Spinal cord (tissue), 10 donors: Measurements from ENCODE around the gene COMP. TPM values are rescaled to one million over a fixed set of nuclear protein-coding genes. Genes with fewer than 3 reads are reported as not detected.

Experiments used
- DNase-seq, 6 donors: peaks; one replicate each; pipeline versions ENCODE4 v3.0.0 to v3.0.0-alpha.2; 2013 to 2015; ENCODE audit warnings: low spot score in 6 of 6, low read depth in 4 of 6
- H3K27ac ChIP-seq: one replicate; pipeline ENCODE4 v1.5.1; 2013; ENCODE audit warnings: low read depth, low read length, control low read depth
- H3K27me3 ChIP-seq: one replicate; pipeline ENCODE4 v1.6.1; 2013; ENCODE audit warnings: low read length; ENCODE audit not compliant: control insufficient read depth, insufficient read depth
- H3K36me3 ChIP-seq: one replicate; pipeline ENCODE4 v1.6.1; 2013; ENCODE audit warnings: low read length; ENCODE audit not compliant: control insufficient read depth, insufficient read depth
- H3K4me1 ChIP-seq: one replicate; pipeline ENCODE4 v1.6.1; 2013; ENCODE audit warnings: low read length; ENCODE audit not compliant: control insufficient read depth, insufficient read depth
- H3K4me3 ChIP-seq: one replicate; pipeline ENCODE4 v1.5.1; 2013; ENCODE audit warnings: low read depth, low read length, control low read depth
- H3K9me3 ChIP-seq: one replicate; pipeline ENCODE4 v1.6.1; 2013; ENCODE audit warnings: low read length; ENCODE audit not compliant: control insufficient read depth, insufficient read depth
- WGBS: methylation state at CpG from one replicate; pipeline ENCODE4 v1.1.5; 2013; ENCODE audit warnings: missing lambda C conversion rate; ENCODE audit not compliant: insufficient coverage; 5-methylcytosine and 5-hydroxymethylcytosine counted together
- polyA plus RNA-seq, 2 donors: library from polyadenylated mRNA; unstranded; fragments of 120-200 nt; gene quantifications; one replicate each; pipeline ENCODE4 v1.2.1, GENCODE V29; 2013; ENCODE audit not compliant: insufficient read length in 2 of 2
- total RNA-seq, 2 donors: library from RNA; depleted of rRNA in 1 of 2; stranded (reverse); fragments of 120-200 nt in 1 of 2; fragments of >200 nt in 1 of 2; gene quantifications; one replicate each; pipeline versions ENCODE4 v1.2.3 to v1.2.4, GENCODE V29; 2013 to 2014
- donor health status: healthy.

Gene COMP
- total and polyA plus RNA-seq, 4 donors = 0.23 to 0.40 (median 0.32) TPM; not detected in 1

DNA sequence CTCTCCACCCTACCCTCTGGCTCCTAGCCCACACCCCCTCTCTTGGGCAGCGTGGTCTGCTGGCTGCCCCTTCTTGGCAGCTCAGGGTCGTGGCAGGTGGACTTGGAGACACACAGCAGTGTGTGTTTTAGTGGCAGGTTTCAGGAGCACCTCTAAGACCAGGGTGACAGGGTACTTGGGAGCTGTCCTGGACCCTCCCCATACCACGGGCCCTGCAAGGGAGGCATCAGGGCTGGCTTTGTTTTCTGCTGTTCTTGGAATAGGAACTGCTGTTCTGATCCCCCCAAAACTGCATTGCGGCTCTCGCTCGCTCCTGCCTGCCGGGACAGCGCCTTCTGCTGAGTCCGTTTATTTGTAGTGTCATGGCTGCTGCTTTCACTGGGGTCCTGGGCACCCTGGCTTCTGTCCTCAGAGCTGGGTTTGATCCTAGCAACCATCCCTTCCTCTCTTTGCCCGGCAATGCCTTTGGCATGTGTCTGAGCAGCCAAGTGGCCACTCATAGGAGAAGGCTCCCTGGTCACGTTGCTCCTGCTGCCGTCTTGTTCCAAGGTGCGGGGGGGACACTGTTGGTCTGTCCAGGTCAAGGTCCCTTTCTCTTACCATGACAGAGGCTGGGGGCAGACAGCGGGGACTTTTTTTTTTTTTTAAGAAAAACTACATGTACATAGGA, 12.1 kb downstream of the COMP start:
- no peak overlapping the region for H3K4me3 ChIP-seq
- no peaks in the 10 kb centered on the region for H3K9me3 ChIP-seq
- H3K36me3 ChIP-seq = peaks cover 86% of the 10 kb centered on the region
- H3K27ac ChIP-seq = no peak overlapping the region
- peaks cover 14% of the 10 kb centered on the region for H3K27me3 ChIP-seq
- 67% methylated on average over 12 of the region's 14 CpGs for WGBS
- peaks cover 29% of the 10 kb centered on the region for H3K4me1 ChIP-seq
- DNase-seq = peak in 1 of 6 donors; percentile 25

GRCh38 chr19:18778076-18778389, 13.1 kb downstream of the COMP start:
- H3K9me3 ChIP-seq = no peaks in the 10 kb centered on the region
- H3K4me1 ChIP-seq = peaks cover 29% of the 10 kb centered on the region
- 62% methylated on average over 9 of the region's 11 CpGs for WGBS
- no peak for DNase-seq
- no peak overlapping the region for H3K27ac ChIP-seq
- H3K36me3 ChIP-seq = peaks cover 94% of the 10 kb centered on the region
- H3K4me3 ChIP-seq = no peak overlapping the region
- H3K27me3 ChIP-seq = peaks cover 14% of the 10 kb centered on the region

DNA sequence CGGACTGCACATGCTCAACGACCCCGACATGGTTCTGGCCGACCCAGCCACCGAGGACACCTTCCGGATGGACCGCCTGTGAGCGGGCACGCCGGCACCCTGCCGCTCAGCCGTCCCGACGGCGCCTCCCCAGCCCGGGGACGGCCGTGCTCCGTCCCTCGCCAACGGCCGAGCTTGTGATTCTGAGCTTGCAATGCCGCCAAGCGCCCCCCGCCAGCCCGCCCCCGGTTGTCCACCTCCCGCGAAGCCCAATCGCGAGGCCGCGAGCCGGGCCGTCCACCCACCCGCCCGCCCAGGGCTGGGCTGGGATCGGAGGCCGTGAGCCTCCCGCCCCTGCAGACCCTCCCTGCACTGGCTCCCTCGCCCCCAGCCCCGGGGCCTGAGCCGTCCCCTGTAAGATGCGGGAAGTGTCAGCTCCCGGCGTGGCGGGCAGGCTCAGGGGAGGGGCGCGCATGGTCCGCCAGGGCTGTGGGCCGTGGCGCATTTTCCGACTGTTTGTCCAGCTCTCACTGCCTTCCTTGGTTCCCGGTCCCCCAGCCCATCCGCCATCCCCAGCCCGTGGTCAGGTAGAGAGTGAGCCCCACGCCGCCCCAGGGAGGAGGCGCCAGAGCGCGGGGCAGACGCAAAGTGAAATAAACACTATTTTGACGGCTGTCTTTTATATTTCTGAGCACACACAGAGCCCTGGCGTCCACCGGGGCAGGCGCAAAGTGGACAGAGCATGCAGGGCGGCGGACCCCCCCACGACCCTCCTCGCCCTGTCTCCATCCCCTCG, 13.6 kb downstream of the COMP start:
- Histone ChIP-seq H3K36me3 (peaks cover 94% of the 10 kb centered on the region), H3K4me1 (peaks cover 29% of the 10 kb centered on the region), H3K27ac (no peak overlapping the region), H3K9me3 (no peaks in the 10 kb centered on the region), H3K27me3 (peaks cover 14% of the 10 kb centered on the region), H3K4me3 (no peak overlapping the region)
- no peak for DNase-seq
- WGBS = 56% methylated on average over 68 of the region's 71 CpGs

- peaks cover 14% of the 10 kb centered on the region for H3K27me3 ChIP-seq
- H3K9me3 ChIP-seq = no peaks in the 10 kb centered on the region
- peaks cover 94% of the 10 kb centered on the region for H3K36me3 ChIP-seq
- no peak overlapping the region for H3K4me3 ChIP-seq
- 79% methylated on average over 12 of the region's 12 CpGs for WGBS
- H3K27ac ChIP-seq = no peak overlapping the region
- peaks cover 27% of the 10 kb centered on the region for H3K4me1 ChIP-seq
- no peak for DNase-seq
These were observed 14.4 kb downstream of the COMP start for GRCh38 chr19:18776736-18777135.

GRCh38 chr19:18776288-18776594, 14.9 kb downstream of the COMP start:
- DNase-seq = no peak
- peaks cover 27% of the 10 kb centered on the region for H3K4me1 ChIP-seq

GRCh38 chr19:18775586-18776287, 15.4 kb downstream of the COMP start:
- no peaks in the 10 kb centered on the region for H3K9me3 ChIP-seq
- WGBS = 88% methylated on average over 28 of the region's 33 CpGs
- no peak for DNase-seq
- peaks cover 27% of the 10 kb centered on the region for H3K4me1 ChIP-seq
- H3K4me3 ChIP-seq = no peak overlapping the region
- H3K27me3 ChIP-seq = peaks cover 14% of the 10 kb centered on the region
- H3K27ac ChIP-seq = no peak overlapping the region
- H3K36me3 ChIP-seq = peaks cover 91% of the 10 kb centered on the region

More at GRCh38 chr19:18776288-18776594, 14.9 kb downstream of the COMP start:
- Histone ChIP-seq H3K36me3 (peaks cover 94% of the 10 kb centered on the region), H3K4me3 (no peak overlapping the region), H3K27me3 (peaks cover 14% of the 10 kb centered on the region), H3K27ac (no peak overlapping the region), H3K9me3 (no peaks in the 10 kb centered on the region)
- WGBS = 82% methylated on average over 8 of the region's 8 CpGs

DNA sequence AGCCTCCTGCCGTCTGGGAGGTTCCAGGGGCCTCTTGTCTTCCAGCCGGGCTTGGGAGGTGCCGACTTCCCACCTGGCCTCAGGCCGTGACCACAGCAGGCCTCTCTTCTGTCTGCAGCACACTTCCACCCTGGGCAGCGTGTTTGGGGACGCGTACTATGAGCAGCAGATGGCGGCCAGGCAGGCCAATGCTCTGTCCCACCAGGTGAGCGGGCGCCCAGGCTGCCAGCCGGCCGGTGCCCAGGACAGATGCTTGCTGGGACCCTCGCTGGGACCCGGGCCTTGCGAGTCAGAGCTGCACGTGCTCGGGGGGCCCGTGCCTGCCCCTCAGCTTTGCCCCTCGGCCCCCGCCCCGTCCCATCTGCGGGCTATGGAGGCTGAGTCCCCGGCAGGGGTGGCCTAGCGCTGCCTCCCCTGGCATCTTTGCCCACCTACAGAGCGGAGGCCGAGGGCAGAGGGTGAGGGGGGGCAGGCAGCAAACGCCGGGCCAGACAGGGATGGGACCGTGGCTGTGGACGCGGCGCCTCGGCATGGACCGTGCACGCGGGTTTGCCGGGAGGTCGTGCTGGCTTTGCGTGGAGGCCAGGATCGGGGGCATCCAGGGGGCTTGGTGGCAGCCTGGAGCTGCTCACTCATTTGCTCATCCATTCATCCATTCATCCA, 16.2 kb downstream of the COMP start:
- WGBS = 89% methylated on average over 28 of the region's 40 CpGs
- Histone ChIP-seq H3K4me1 (peaks cover 27% of the 10 kb centered on the region), H3K9me3 (no peaks in the 10 kb centered on the region), H3K4me3 (no peak overlapping the region), H3K36me3 (peaks cover 91% of the 10 kb centered on the region), H3K27ac (no peak overlapping the region), H3K27me3 (peaks cover 14% of the 10 kb centered on the region)
- no peak for DNase-seq

- no peak for DNase-seq
- Histone ChIP-seq H3K36me3 (peaks cover 94% of the 10 kb centered on the region), H3K27ac (no peak overlapping the region), H3K9me3 (no peaks in the 10 kb centered on the region), H3K27me3 (peaks cover 14% of the 10 kb centered on the region), H3K4me1 (peaks cover 22% of the 10 kb centered on the region), H3K4me3 (no peak overlapping the region)
- 98% methylated on average over 11 of the region's 11 CpGs for WGBS
These were observed 17.0 kb downstream of the COMP start for GRCh38 chr19:18774107-18774506.

- no peaks in the 10 kb centered on the region for H3K9me3 ChIP-seq
- H3K36me3 ChIP-seq = peaks cover 95% of the 10 kb centered on the region
- no peak overlapping the region for H3K4me3 ChIP-seq
- no peak overlapping the region for H3K27ac ChIP-seq
- H3K27me3 ChIP-seq = peaks cover 11% of the 10 kb centered on the region
- no peak for DNase-seq
- H3K4me1 ChIP-seq = peaks cover 17% of the 10 kb centered on the region
- WGBS = 84% methylated on average over 9 of the region's 9 CpGs
These were observed 17.4 kb downstream of the COMP start for GRCh38 chr19:18773682-18774081.
